ENCODE results near the gene WDR81. TPM values are rescaled to one million over a fixed set of nuclear protein-coding genes. Genes with fewer than 3 reads are reported as not detected.
A peak's percentile ranks its signal among the peaks of the same experiment; 100 is the strongest.

Gene WDR81
- total and polyA plus RNA-seq, 2 donors (not counting 3 experiments of a cell fraction or from before 2014, with no cell fraction given), result 10.4 to 17.3 TPM

GRCh38 chr17:1713878-1714426 lies 10.6 kb upstream of the WDR81 start:
- BruUV-seq (replicated peaks), result no TSS peak
- ChIA-PET CTCF (interaction anchor here (1.2 to 3.0 kb wide), 6 partner anchors 16 to 151 kb away, joined by 4 to 25 read pairs (median 10); partner anchors contain the start of gene RILP), POLR2A (interaction anchor here (1.2 to 3.4 kb wide), 2 partner anchors 69 to 73 kb away, joined by 3 to 16 read pairs; no protein-coding TSS in a partner anchor)
- Histone ChIP-seq H3K27ac (ENCODE audit: insufficient read depth, low read depth, low read length) (peak overlapping the region; percentile 79), H3K9me3 (replicated peaks; ENCODE audit: control insufficient read depth, insufficient read depth, low read length) (no peaks in the 10 kb centered on the region), H2AFZ (ENCODE audit: low read depth, low read length) (no peak overlapping the region), H3K36me3 (ENCODE audit: control insufficient read depth in 2 of 2, extremely low read depth in 1 of 2, insufficient read depth in 2 of 2, low read length in 2 of 2) (peaks cover 19 to 20% of the 10 kb centered on the region in 2 experiments), H3K79me2 (ENCODE audit: control insufficient read depth, insufficient read depth, low read length) (peaks cover 41% of the 10 kb centered on the region), H3K9me1 (replicated peaks; ENCODE audit: control insufficient read depth, extremely low read depth, insufficient read depth, low read length) (no peaks in the 10 kb centered on the region), H3K4me3 (replicated peaks in 1 of 3; ENCODE audit: insufficient read depth in 1 of 3, low read depth in 1 of 3, low read length in 3 of 3) (peak overlapping the region; percentile 23 to 97 (median 69)), H3K4me1 (ENCODE audit: control insufficient read depth, extremely low read depth, insufficient read depth, low read length) (peaks cover 42% of the 10 kb centered on the region), H3K4me2 (ENCODE audit: insufficient read depth, low read length) (peak overlapping the region; percentile 52), H3K27me3 (ENCODE audit: control insufficient read depth in 2 of 2, insufficient read depth in 2 of 2, low read length in 2 of 2) (no peaks in the 10 kb centered on the region), H4K20me1 (replicated peaks; ENCODE audit: control insufficient read depth, extremely low read depth, insufficient read depth, low read length) (no peaks in the 10 kb centered on the region), H3K9ac (replicated peaks; ENCODE audit: extremely low read depth, insufficient read depth, low read length) (peak overlapping the region; percentile 87)
- dilution Hi-C loops (cut with MboI; ENCODE audit: extremely low pct_ligation_motif_present, low sequenced_read_pairs), result no loop called here
- intact Hi-C loops (cut with micrococcal nuclease), result loop anchor here (1.0 to 10.0 kb wide), 5 partner anchors 30 to 621 kb away; partner anchors contain the start of genes PITPNA, PRPF8, RILP and SGSM2
- peak; percentile 43 for DNase-seq (ENCODE audit: low read depth, low spot score)
- FAIRE-seq, result peak; percentile 76
- TF ChIP-seq, protein P1, sequence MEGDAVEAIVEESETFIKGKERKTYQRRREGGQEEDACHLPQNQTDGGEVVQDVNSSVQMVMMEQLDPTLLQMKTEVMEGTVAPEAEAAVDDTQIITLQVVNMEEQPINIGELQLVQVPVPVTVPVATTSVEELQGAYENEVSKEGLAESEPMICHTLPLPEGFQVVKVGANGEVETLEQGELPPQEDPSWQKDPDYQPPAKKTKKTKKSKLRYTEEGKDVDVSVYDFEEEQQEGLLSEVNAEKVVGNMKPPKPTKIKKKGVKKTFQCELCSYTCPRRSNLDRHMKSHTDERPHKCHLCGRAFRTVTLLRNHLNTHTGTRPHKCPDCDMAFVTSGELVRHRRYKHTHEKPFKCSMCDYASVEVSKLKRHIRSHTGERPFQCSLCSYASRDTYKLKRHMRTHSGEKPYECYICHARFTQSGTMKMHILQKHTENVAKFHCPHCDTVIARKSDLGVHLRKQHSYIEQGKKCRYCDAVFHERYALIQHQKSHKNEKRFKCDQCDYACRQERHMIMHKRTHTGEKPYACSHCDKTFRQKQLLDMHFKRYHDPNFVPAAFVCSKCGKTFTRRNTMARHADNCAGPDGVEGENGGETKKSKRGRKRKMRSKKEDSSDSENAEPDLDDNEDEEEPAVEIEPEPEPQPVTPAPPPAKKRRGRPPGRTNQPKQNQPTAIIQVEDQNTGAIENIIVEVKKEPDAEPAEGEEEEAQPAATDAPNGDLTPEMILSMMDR (IDR thresholded peaks at IDR 0.05; ENCODE audit: extremely low read depth in 1 of 2, insufficient read depth in 1 of 2, low read depth in 1 of 2, low read length in 2 of 2), result peak; percentile 38 to 42
- TF ChIP-seq EZH2 (IDR thresholded peaks at IDR 0.05; ENCODE audit: borderline replicate concordance, low read depth, low read length, severe bottlenecking) (no peak), FOS (IDR thresholded peaks at IDR 0.05; ENCODE audit: borderline replicate concordance, insufficient read depth, low read length) (no peak), MAX (IDR thresholded peaks at IDR 0.05; ENCODE audit: insufficient read depth, insufficient read length) (no peak), POLR2A (IDR thresholded peaks at IDR 0.05; ENCODE audit: low read depth, low read length) (no peak), MYC (IDR thresholded peaks at IDR 0.05; ENCODE audit: low read depth, low read length) (no peak)

All from endothelial cell of umbilical vein (primary cell).